PC-3 (cell line): ENCODE results near the gene ATF7IP2. TPM values are rescaled to one million over a fixed set of nuclear protein-coding genes. Genes with fewer than 3 reads are reported as not detected.

Experiments used
- ATAC-seq: fragments of 200-7000 bp; cut with Tn5 transposase; 2 replicates; pipeline ENCODE4 v1.9.1; 2020; ENCODE audit warnings: mild to moderate bottlenecking, moderate library complexity
- BruUV-seq: library from RNA; stranded (reverse); fragments of 400-500 nt; replicated peaks from 2 replicates; lab custom pipeline; 2021; lab: Mats Ljungman, UMichigan
- CTCF ChIA-PET: fragments of 300-600 bp; sonication (Branson Sonifier 250); formaldehyde crosslinking; loops from one replicate; lab custom pipeline; 2022; ENCODE audit warnings: antibody characterized with exemption; lab: Charles Lee
- POLR2A ChIA-PET: fragments of 300-600 bp; sonication (Branson Sonifier 250); formaldehyde crosslinking; loops from one replicate; lab custom pipeline; 2022; ENCODE audit warnings: antibody characterized with exemption; ENCODE audit not compliant: unreplicated experiment; lab: Charles Lee
- DNase-seq: peaks from one replicate; pipeline ENCODE4 v3.0.0-alpha.2; 2015
- H2AFZ ChIP-seq: fragments of 300-600 bp; sonication (generic); 2 replicates; pipeline ENCODE4 v1.6.0; 2016; ENCODE audit warnings: antibody characterized with exemption, low read length
- H3F3A ChIP-seq: fragments of 300-600 bp; sonication (generic); one replicate; pipeline ENCODE4 v1.6.0; 2017; ENCODE audit warnings: antibody characterized with exemption, low read length, control low read depth, mild to moderate bottlenecking; ENCODE audit not compliant: unreplicated experiment
- H3K27ac ChIP-seq: fragments of 300-600 bp; sonication (generic); 2 replicates; pipeline ENCODE4 v1.5.1; 2016; ENCODE audit warnings: mild to moderate bottlenecking, low read length
- H3K27me3 ChIP-seq: fragments of 300-600 bp; sonication (generic); 2 replicates; pipeline ENCODE4 v1.6.1; 2016; ENCODE audit warnings: low read length, mixed read lengths
- H3K36me3 ChIP-seq: fragments of 300-600 bp; sonication (generic); 2 replicates; pipeline ENCODE4 v1.6.1; 2016; ENCODE audit warnings: low read depth, mixed run types, low read length, mixed read lengths
- H3K4me1 ChIP-seq: fragments of 300-600 bp; sonication (generic); 2 replicates; pipeline ENCODE4 v1.5.1; 2016; ENCODE audit warnings: low read length; ENCODE audit not compliant: insufficient read depth
- H3K4me2 ChIP-seq: fragments of 300-600 bp; sonication (generic); 2 replicates; pipeline ENCODE4 v1.6.0; 2016; ENCODE audit warnings: low read length
- H3K4me3 ChIP-seq: fragments of 300-600 bp; sonication (generic); 2 replicates; pipeline ENCODE4 v1.5.1; 2016; ENCODE audit warnings: mild to moderate bottlenecking, low read length, mixed read lengths
- H3K79me2 ChIP-seq: fragments of 300-600 bp; sonication (generic); 2 replicates; pipeline ENCODE4 v1.6.1; 2017; ENCODE audit warnings: low read length, mixed read lengths
- H3K9ac ChIP-seq: fragments of 300-600 bp; sonication (generic); 2 replicates; pipeline ENCODE4 v1.6.0; 2016; ENCODE audit warnings: mild to moderate bottlenecking, low read length
- H3K9me2 ChIP-seq: fragments of 300-600 bp; sonication (generic); replicated peaks from 2 replicates; pipeline ENCODE4 v1.6.1; 2016; ENCODE audit warnings: mixed run types, low read length, mixed read lengths
- H3K9me3 ChIP-seq: fragments of 300-600 bp; sonication (generic); 2 replicates; pipeline ENCODE4 v1.6.1; 2016; ENCODE audit warnings: low read length, mixed read lengths
- H4K20me1 ChIP-seq: fragments of 300-600 bp; sonication (generic); 2 replicates; pipeline ENCODE4 v1.6.1; 2016; ENCODE audit warnings: low read length, mixed read lengths
- CTCF ChIP-seq: fragments of 300-600 bp; sonication (generic); conservative IDR thresholded peaks from 2 replicates; pipeline ENCODE4 v1.5.1; 2017; ENCODE audit warnings: antibody characterized with exemption, low read depth, mild to moderate bottlenecking, low read length
- EZH2 ChIP-seq: fragments of 300-600 bp; sonication (generic); IDR thresholded peaks from one replicate; pipeline ENCODE4 v1.6.1; 2017; ENCODE audit warnings: antibody characterized with exemption, mild to moderate bottlenecking, low read length; ENCODE audit not compliant: unreplicated experiment
- EZH2phosphoT487 ChIP-seq: fragments of 300-600 bp; sonication (generic); IDR thresholded peaks from 2 replicates; pipeline ENCODE4 v1.6.1; 2018; ENCODE audit warnings: mild to moderate bottlenecking, antibody characterized with exemption, low read length, borderline replicate concordance
- intact Hi-C: fragments of 100-400 bp; cut with micrococcal nuclease; formaldehyde crosslinking; loops from 2 replicates; pipeline ENCODE4 v1.9.0; 2023
- total RNA-seq: library from RNA; depleted of rRNA; stranded (reverse); fragments of >200 nt; gene quantifications from 2 replicates; pipeline ENCODE4 v1.2.3, GENCODE V29; 2014

ATF7IP2 gene
- total RNA-seq, 1 experiment from 2014 or later, result 6.2 TPM

- Histone ChIP-seq H3K4me1 (no peaks in the 10 kb centered on the region), H4K20me1 (no peaks in the 10 kb centered on the region), H3K9me3 (no peaks in the 10 kb centered on the region), H3K4me2 (no peak overlapping the region), H3K36me3 (no peaks in the 10 kb centered on the region), H3K27ac (no peak overlapping the region), H3K79me2 (no peaks in the 10 kb centered on the region), H3F3A (no peaks in the 10 kb centered on the region), H2AFZ (no peak overlapping the region), H3K9ac (no peak overlapping the region), H3K9me2 (no peaks in the 10 kb centered on the region), H3K27me3 (no peaks in the 10 kb centered on the region), H3K4me3 (no peak overlapping the region)
- no peak for ATAC-seq
- intact Hi-C loops, result no loop called here
- BruUV-seq, result no TSS peak
- TF ChIP-seq EZH2phosphoT487 (no peak), EZH2 (no peak), CTCF (no peak)
- DNase-seq, result no peak
- ChIA-PET POLR2A (no interaction called here), CTCF (no interaction called here)
Observed at GRCh38 chr16:10370096-10370726, 15.7 kb upstream of the ATF7IP2 start.

GRCh38 chr16:10371592-10371991 lies 14.3 kb upstream of the ATF7IP2 start:
- Histone ChIP-seq H3K9me3 (no peaks in the 10 kb centered on the region), H3K4me1 (no peaks in the 10 kb centered on the region), H3K4me2 (no peak overlapping the region), H3K27ac (no peak overlapping the region), H2AFZ (no peak overlapping the region), H3K36me3 (no peaks in the 10 kb centered on the region), H3K9me2 (no peaks in the 10 kb centered on the region), H4K20me1 (no peaks in the 10 kb centered on the region), H3K9ac (no peak overlapping the region), H3F3A (no peaks in the 10 kb centered on the region), H3K27me3 (no peaks in the 10 kb centered on the region), H3K4me3 (no peak overlapping the region), H3K79me2 (no peaks in the 10 kb centered on the region)
- TF ChIP-seq CTCF, result no peak
- intact Hi-C loops, result no loop called here
- ChIA-PET CTCF (no interaction called here), POLR2A (no interaction called here)
- no TSS peak for BruUV-seq
- no peak for DNase-seq
- ATAC-seq, result no peak

- Histone ChIP-seq H3K27ac (no peak overlapping the region), H3K4me2 (no peak overlapping the region), H3K36me3 (no peaks in the 10 kb centered on the region), H3K4me3 (no peak overlapping the region), H3K9me3 (no peaks in the 10 kb centered on the region), H3K9ac (no peak overlapping the region), H2AFZ (no peak overlapping the region), H3F3A (no peaks in the 10 kb centered on the region), H3K27me3 (no peaks in the 10 kb centered on the region), H3K4me1 (no peaks in the 10 kb centered on the region), H4K20me1 (no peaks in the 10 kb centered on the region), H3K9me2 (no peaks in the 10 kb centered on the region), H3K79me2 (no peaks in the 10 kb centered on the region)
- POLR2A ChIA-PET, result no interaction called here
- intact Hi-C loops, result no loop called here
- CTCF ChIA-PET, result no interaction called here
- DNase-seq (no peak), ATAC-seq (no peak)
- TF ChIP-seq EZH2phosphoT487, result no peak
- no peak for TF ChIP-seq CTCF
- TF ChIP-seq EZH2, result no peak
- no TSS peak for BruUV-seq
Observed at GRCh38 chr16:10373556-10373955, 12.3 kb upstream of the ATF7IP2 start.
